AG08396 (cell line): ENCODE results near the gene NCOR2.

Experiments used
- DNase-seq: peaks from one replicate; pipeline ENCODE4 v3.0.0; 2012; ENCODE audit warnings: low spot score, mixed read lengths

Gene NCOR2

DNA sequence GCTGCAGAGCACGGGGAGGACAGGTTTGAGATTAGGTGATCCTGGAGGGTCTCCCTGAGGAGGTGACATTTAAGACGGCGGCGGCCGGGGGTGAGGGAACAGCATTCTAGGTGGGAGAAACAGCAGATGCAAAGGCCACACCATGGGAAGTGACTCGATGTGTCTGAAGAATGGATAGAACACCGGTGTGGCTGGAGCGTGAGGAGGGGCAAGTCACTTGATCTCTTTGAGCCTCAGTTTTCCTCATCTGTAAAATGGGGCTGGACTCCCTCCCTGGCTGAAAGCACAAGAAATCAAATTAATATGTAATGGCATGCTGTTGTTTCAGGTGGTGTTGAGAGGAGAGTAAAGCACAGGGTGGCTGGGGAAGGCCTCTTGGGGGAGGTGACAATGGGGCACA, 10.0 kb upstream of the NCOR2 start:
- DNase-seq, result no peak

DNA sequence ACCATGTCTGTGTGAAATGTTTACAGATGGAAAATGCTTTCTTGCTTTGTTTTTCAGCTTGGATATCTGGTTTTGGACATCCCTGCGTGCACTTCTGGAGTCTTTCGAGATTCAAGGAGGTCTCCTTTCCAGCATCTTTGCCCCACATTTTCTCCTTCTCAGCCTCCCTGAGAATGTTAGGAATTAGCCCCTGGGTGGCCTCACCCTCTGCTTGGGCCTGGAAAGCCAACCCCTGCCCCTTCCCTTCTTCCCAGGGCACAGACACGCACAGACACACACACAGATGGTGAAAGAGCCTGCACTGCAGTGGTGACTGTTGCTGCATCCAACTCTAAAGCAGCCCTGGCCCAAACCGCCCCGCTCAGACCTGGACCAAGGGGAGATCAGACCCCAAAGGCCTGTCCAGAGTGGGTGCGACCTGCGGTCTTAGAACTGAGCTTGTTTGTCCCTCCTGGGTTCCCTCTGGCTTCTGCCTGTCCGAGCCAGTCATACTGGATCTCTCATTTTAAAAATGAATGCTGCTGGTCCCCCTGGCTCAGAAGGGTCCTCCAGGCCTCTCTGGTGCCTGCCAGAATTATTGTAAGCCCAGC, 8.7 kb upstream of the NCOR2 start:
- no peak for DNase-seq

- DNase-seq, result no peak
Observed at GRCh38 chr12:124573839-124574786, 6.7 kb upstream of the NCOR2 start.

GRCh38 chr12:124571556-124571955, 4.1 kb upstream of the NCOR2 start:
- DNase-seq, result no peak

DNA sequence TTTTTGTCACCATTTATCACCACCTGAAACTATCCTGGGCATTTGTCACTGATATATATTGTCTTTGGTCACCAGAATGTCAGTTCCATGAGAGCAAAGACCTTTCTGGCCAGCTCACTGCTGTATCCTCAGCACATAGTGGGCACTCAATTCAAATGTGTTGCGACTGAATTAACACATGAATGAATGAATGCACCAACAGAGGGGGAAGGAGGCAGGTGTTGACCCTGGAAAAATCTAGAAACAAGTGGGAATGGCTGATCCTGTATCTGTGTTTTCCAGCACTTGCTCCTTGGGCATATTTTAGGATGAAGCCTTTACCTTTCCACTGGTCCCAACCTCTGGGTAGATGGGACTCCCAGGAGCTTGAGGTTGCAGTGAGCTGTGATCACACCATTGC, 3.4 kb upstream of the NCOR2 start:
- no peak for DNase-seq

DNA sequence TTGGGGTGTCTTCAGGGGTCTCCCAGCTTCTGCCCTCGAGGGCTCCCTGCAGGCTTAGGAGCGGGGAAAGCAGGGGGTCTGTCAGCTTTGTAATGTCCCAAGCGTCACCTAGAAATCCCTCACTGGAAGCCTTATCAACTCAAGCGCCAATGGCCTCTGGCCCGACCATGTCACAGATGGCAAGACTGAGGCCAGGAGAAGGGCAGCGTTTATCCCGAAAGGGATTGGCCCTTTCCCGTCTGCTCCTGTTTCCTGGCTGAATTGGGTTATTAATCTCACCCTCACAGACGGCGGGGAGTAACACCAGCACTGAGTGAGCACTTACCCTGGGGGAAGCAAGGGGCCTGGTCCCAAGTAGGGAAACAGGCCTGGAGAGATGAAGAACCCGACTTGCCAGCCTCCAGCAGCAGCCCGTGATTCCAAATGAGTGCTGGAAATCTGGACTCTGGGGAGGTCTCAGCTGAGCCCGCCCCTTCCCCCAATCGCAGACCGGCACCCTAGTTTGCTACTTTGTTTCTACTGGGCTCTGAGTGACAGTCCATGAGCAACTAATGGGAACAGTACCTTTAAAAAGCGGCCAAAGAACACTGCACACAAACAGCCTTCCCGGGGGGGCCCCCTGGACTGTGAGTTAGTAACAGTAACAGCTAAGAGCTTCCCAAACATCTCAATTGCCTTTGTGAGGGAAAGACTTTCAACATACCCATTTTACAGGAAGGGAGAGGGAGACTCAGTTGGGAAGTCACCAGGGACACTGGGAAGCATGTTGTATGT, 2.1 kb upstream of the NCOR2 start:
- no peak for DNase-seq

DNA sequence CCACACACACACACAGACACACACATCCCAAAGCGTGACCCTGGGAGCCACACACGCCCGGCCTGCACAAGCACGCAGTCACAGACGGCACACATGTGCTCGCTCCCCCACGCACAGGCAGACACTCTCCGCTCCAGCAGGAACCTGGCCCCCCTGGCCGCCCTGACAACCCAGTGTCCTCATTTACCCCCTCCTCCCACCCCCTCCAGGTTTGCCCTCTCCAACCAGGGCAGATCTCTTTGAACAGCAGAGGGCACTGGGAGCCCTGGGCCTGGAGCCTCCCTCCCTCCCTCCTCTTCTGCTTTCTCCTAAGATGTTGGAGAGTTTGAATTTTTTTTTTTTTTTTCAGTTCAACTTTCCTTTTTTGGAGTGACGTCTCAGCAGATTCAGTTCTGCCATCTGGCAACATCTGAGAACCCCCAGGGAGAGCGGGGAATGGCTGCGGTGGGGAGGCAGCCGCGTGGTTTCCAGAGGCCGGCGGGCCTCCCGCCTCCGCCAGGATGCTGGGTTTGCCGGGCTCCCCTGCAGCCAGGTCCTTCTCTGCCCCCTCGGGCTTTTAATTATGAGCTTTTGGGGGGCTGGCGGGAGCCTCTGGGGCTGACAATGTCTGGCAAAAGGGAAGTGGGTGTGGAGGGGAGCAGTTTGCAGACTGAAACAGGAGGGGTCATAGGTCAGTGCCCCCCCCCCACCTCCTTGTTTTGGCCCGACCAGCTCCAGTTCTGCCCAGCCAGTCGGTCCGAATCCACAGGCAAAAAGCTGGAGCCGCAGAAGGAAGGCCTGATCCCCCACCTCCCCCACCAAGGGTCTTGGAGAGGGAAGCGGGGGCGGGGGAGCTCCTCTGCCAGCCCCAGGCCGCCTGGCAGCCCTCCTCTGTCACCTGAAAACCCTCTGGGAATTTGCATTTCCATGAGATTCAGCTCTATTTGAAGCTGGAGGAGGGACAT, 1.3 kb upstream of the NCOR2 start:
- peak; percentile 84 for DNase-seq

DNA sequence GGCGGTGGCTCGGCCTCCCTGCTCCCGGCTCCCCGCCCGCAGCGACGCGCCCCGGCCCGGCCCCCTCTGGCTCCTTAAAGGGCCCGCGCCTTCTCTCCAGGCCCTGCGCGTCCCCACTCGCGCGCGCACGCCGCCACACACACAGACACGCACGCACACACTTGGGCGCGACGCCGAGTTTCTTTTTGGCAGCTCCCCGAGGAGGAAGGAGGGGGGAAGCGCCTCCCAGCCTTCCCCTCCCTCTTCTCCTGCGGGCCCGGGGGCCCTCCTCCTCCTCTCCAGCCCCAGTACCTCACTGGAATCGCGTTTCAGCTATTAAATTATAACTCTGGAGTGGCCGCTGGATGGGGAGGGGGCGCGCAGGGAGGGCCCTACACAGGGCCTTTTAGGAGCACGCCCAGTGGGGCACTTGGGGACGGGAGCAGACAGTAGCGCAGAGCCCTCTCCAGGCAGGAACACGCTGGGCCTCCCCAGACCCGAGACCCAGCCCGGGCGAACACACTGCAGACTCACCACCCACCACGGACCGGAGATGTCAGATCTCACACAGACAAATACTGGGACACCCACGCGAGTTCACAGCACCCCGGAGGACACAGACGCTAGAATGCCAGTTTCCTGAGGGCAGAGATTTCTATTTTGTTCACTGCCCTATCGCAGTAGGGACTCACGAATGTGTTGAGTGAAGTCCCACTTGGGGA, 411 bp upstream of the NCOR2 start:
- DNase-seq, result peak; percentile 98

- DNase-seq, result peak; percentile 92
Observed at GRCh38 chr12:124566161-124566996, 1.0 kb downstream of the NCOR2 start.

DNA sequence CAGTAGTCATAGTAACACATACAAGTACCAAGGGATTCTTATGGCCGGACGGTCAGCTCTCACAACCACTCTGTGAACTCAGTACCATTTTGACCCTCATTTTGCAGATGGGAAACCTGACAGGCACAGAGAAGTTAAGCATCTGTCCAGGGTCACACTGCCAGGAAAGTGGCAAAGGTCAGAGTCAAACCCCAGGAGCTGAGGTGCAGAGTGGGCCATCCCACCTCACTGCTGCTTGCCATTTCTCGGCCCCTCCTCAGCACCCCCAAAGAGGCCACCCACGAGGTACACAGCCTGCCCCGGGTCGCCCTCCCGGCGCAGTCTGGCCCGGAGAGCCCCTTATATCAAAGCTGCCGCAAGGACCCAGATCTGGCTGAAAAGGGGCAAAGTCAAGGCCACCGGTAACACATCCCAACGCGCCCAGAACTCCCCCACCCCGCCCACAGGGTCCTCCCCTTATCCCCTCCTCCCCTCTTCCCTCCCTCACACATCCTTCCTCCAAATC, 1.7 kb downstream of the NCOR2 start:
- no peak for DNase-seq

- no peak for DNase-seq
Observed at GRCh38 chr12:124564971-124565491, 2.4 kb downstream of the NCOR2 start.

- DNase-seq, result no peak
Observed at GRCh38 chr12:124564232-124564958, 3.0 kb downstream of the NCOR2 start.

DNA sequence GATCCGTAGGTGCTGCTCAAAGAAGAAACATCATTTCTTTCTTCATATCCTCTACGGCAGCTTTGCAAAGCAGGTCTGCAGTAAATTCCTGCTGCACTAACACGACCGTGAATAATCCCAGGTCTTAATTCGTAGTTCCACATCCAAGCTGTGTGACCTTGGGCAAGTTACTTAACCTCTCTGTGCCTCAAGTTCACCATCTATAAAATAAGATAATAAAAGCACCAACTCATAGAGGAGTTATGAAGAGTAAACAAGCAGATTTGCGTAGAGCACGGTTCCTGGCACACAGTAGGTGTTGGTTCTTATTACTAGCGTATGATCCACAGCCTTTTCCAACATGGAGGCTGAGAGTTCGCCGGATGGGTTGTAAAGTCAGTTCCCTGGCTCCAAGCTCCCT, 3.6 kb downstream of the NCOR2 start:
- no peak for DNase-seq

- no peak for DNase-seq
Observed at GRCh38 chr12:124563401-124563800, 4.0 kb downstream of the NCOR2 start.

GRCh38 chr12:124562796-124563181, 4.6 kb downstream of the NCOR2 start:
- DNase-seq, result no peak

DNA sequence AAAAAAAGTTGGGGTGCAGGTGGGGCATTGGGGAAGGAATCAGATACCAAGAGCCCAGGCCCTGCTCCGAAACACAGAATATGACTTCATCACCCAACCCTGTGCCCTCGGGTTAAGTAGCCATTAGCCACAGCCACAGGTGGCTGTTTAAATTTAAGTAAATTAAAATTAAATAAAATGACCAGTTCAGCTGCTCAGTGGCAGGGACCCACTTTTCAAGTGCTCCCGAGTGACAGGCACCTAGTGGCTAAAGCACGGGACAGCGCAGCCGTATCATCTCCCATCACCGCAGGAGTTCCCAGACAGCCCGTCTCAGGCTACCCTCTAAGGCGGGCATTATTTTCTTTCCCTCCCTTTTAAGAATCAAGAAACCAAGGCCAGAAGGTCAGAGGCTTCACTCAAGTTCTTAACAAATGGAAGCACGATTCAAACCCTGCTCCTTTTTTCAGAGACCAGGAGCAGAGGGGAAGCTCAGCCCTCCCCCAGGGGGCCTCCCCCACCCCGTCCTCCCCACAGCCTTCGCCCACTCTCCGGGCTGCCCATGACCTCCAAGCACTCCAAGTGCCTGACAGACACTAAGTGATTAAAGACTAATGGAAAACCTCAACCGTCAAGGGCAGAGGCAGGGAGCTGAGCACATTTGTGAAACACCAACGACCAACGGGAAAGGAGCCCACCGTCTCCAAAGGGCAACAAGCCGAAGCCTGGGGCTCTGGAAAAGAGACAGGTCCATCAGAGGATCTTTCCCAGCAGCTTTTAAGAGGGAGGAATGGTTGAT, 5.2 kb downstream of the NCOR2 start:
- DNase-seq, result no peak

DNA sequence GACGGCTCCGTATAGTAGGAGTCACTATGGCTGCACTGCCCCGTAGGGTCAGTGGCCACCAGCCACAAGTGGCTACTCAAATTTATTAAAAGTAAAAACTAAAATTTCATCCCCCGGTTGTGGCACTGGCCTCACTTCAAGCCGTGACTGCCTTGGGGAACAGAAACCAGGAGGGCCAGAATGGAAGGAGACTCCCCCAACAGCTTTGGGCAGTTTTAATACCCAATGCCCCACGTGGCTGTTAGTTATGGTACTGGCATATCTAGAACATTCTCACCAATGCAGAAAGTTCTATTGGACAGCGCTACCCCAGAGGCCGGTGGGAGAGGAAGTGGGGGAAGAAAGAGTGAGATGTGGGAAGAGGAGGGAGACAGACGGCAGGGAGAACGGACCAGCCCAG, 6.2 kb downstream of the NCOR2 start:
- DNase-seq, result no peak
